HepG2 (cell line): ENCODE results near the gene MIDN. TPM values are rescaled to one million over a fixed set of nuclear protein-coding genes. Genes with fewer than 3 reads are reported as not detected.

ENCODE experiments used
- ATF4 ChIP-seq, 2 experiments: fragments of 450-650 bp in 1 of 2; sonication (generic) in 1 of 2; formaldehyde crosslinking; IDR thresholded peaks; 2 replicates each; pipeline versions ENCODE4 v1.5.0 to v1.8.0; 2020 to 2022; ENCODE audit warnings: mild to moderate bottlenecking in 1 of 2, missing genetic modification reagents in 1 of 2
- ATF7-NPFF ChIP-seq: sonication (generic); formaldehyde crosslinking; IDR thresholded peaks from 2 replicates; pipeline ENCODE4 v1.8.1; 2023; ENCODE audit warnings: mild to moderate bottlenecking, low read depth, missing genetic modification reagents, moderate library complexity
- FOXO4 ChIP-seq: sonication (generic); formaldehyde crosslinking; conservative IDR thresholded peaks from 2 replicates; pipeline ENCODE4 v1.8.1; 2023; ENCODE audit warnings: missing genetic modification reagents
- GTF3A ChIP-seq: sonication (generic); formaldehyde crosslinking; conservative IDR thresholded peaks from 2 replicates; pipeline ENCODE4 v1.4.0; 2020; ENCODE audit warnings: mild to moderate bottlenecking, missing genetic modification reagents
- KDM4B ChIP-seq: sonication (generic); formaldehyde crosslinking; IDR thresholded peaks from 2 replicates; pipeline ENCODE4 v1.4.0; 2020; ENCODE audit warnings: missing genetic modification reagents
- LCORL ChIP-seq, 2 experiments: fragments of 450-650 bp in 1 of 2; sonication (generic) in 1 of 2; formaldehyde crosslinking in 1 of 2; IDR thresholded peaks; 2 replicates each; pipeline versions ENCODE4 v1.5.0 to v1.6.1; 2017 to 2020; ENCODE audit warnings: antibody characterized with exemption in 1 of 2, missing genetic modification reagents in 1 of 2
- MED8 ChIP-seq: sonication (generic); formaldehyde crosslinking; IDR thresholded peaks from 2 replicates; pipeline ENCODE4 v1.8.1; 2023; ENCODE audit warnings: mild to moderate bottlenecking, missing genetic modification reagents; ENCODE audit not compliant: insufficient replicate concordance
- POLR2AphosphoS2 ChIP-seq: IDR thresholded peaks from 2 replicates; pipeline ENCODE4 v1.6.1; 2011; ENCODE audit warnings: low read depth, low read length, improper control_type of control experiment
- PREB ChIP-seq: sonication (generic); formaldehyde crosslinking; IDR thresholded peaks from 2 replicates; pipeline ENCODE4 v1.4.0; 2020; ENCODE audit warnings: missing genetic modification reagents
- RARG ChIP-seq: sonication (generic); formaldehyde crosslinking; IDR thresholded peaks from 2 replicates; pipeline ENCODE4 v1.4.0; 2020; ENCODE audit warnings: low read depth, mild to moderate bottlenecking, missing genetic modification reagents
- TAF15 ChIP-seq: fragments of 200-400 bp; formaldehyde crosslinking; IDR thresholded peaks from one replicate; pipeline ENCODE4 v1.6.1; 2018; ENCODE audit warnings: mild to moderate bottlenecking, low read depth, low read length; ENCODE audit not compliant: poor library complexity, severe bottlenecking
- THRA ChIP-seq: sonication (generic); formaldehyde crosslinking; IDR thresholded peaks from 2 replicates; pipeline ENCODE4 v1.4.0; 2020; ENCODE audit warnings: missing genetic modification reagents, borderline replicate concordance
- ZBTB10 ChIP-seq: sonication (generic); formaldehyde crosslinking; IDR thresholded peaks from 2 replicates; pipeline ENCODE4 v1.4.0; 2020; ENCODE audit warnings: missing genetic modification reagents, borderline replicate concordance
- ZBTB46 ChIP-seq: sonication (generic); formaldehyde crosslinking; IDR thresholded peaks from 2 replicates; pipeline ENCODE4 v1.4.0; 2020; ENCODE audit warnings: mild to moderate bottlenecking, missing genetic modification reagents, borderline replicate concordance
- ZIK1 ChIP-seq: sonication (generic); formaldehyde crosslinking; IDR thresholded peaks from 2 replicates; pipeline ENCODE4 v1.5.0; 2020; ENCODE audit warnings: mild to moderate bottlenecking, low read depth, missing genetic modification reagents, borderline replicate concordance
- ZNF607 ChIP-seq: sonication (generic); formaldehyde crosslinking; IDR thresholded peaks from 2 replicates; pipeline ENCODE4 v1.5.1; 2020; ENCODE audit warnings: missing genetic modification reagents, mild to moderate bottlenecking, borderline replicate concordance
- ZNF644 ChIP-seq: IDR thresholded peaks from 2 replicates; pipeline ENCODE4 v1.6.1; 2016; ENCODE audit warnings: low read depth
- ZZZ3 ChIP-seq: sonication (generic); formaldehyde crosslinking; IDR thresholded peaks from 2 replicates; pipeline ENCODE4 v1.4.0; 2020; ENCODE audit warnings: missing genetic modification reagents, mild to moderate bottlenecking, borderline replicate concordance
- polyA plus RNA-seq, 8 experiments: library from polyadenylated mRNA; depleted of rRNA in 3 of 8; stranded (reverse) in 7 of 8; unstranded in 1 of 8; fragments of >200 nt; fragmentation: Illumina TruSeq in 4 of 8; extraction: Trizol in 4 of 8; gene quantifications; 2 replicates each; pipeline versions ENCODE4 v1.2.1 to v1.2.3, GENCODE V29; 2011 to 2016; ENCODE audit warnings: low read depth in 4 of 8, missing spikeins in 1 of 8, mixed read lengths in 1 of 8; ENCODE audit not compliant: insufficient read depth in 1 of 8
- total RNA-seq, 5 experiments: library from RNA; depleted of rRNA; stranded (reverse); fragments of >200 nt; fragmentation: Illumina TruSeq; extraction: Trizol; gene quantifications; 2 replicates each; pipeline ENCODE4 v1.2.3, GENCODE V29; 2016; ENCODE audit warnings: low read depth in 1 of 5

Gene MIDN
- total and polyA plus RNA-seq, 2 of the 13 experiments (the other 11 are each of a cell fraction or from before 2014, with no cell fraction given) = 8.4 to 18.0 TPM

GRCh38 chr19:1244693-1245451 lies 3.5 kb upstream of the MIDN start (continued):
- TF ChIP-seq ZBTB46 (0 out of 2 replicates have a peak, but pooled peaks have one; percentile 19), LCORL (IDR thresholded peaks at IDR 0.05) (no peak), LCORL (CRISPR knock-in tag; IDR thresholded peaks at IDR 0.05) (peak; percentile 97), PREB (no peak), KDM4B (CRISPR knock-in tag) (no peak), ATF7-NPFF (CRISPR knock-in tag) (0 out of 2 replicates have a peak, but pooled peaks have one; percentile 48), POLR2AphosphoS2 (no peak), ZNF644 (CRISPR knock-in tag) (no peak), ATF4 (CRISPR knock-in tag; IDR thresholded peaks at IDR 0.05) (no peak), ZZZ3 (peak; percentile 35; the same call in 1 of the 2 replicates), MED8 (CRISPR knock-in tag) (peak; percentile 94), TAF15 (peak; percentile 28), ZBTB10 (peak; percentile 86), GTF3A (CRISPR knock-in tag) (no peak), ZNF607 (CRISPR knock-in tag) (peak; percentile 53), FOXO4 (no peak), THRA (peak; percentile 97), ZIK1 (CRISPR knock-in tag) (no peak), RARG (CRISPR knock-in tag) (no peak)
